HCT116 (cell line): ENCODE results near the gene TENT4A. TPM values are rescaled to one million over a fixed set of nuclear protein-coding genes. Genes with fewer than 3 reads are reported as not detected.

ENCODE experiments used
- ATAC-seq: fragments of 200-7000 bp; cut with Tn5 transposase; 2 replicates; pipeline ENCODE4 v1.9.1; 2020; ENCODE audit warnings: mild to moderate bottlenecking, moderate library complexity
- BruUV-seq: library from RNA; stranded (reverse); fragments of 400-500 nt; replicated peaks from 2 replicates; lab custom pipeline; 2021; lab: Mats Ljungman, UMichigan
- CTCF ChIA-PET: fragments of 300-600 bp; sonication (Branson Sonifier 250); formaldehyde crosslinking; loops from one replicate; lab custom pipeline; 2021; ENCODE audit warnings: antibody characterized with exemption; lab: Charles Lee
- POLR2A ChIA-PET: fragments of 300-600, 350-600 bp; sonication (Branson Sonifier 250); formaldehyde crosslinking; loops from one replicate; lab custom pipeline; 2021; ENCODE audit warnings: antibody characterized with exemption; lab: Charles Lee
- RAD21 ChIA-PET, 2 experiments: fragments of 300-600 bp; sonication (Branson Sonifier 250); formaldehyde crosslinking; loops; one replicate each; lab custom pipeline; 2023; ENCODE audit warnings: low total read pairs in 2 of 2; ENCODE audit not compliant: uncharacterized antibody in 2 of 2, unreplicated experiment in 2 of 2, low non-redundant PET in 1 of 2; lab: Charles Lee
- DNase-seq: peaks from one replicate; pipeline ENCODE4 v3.0.0-alpha.2; 2010; ENCODE audit warnings: low read depth, low spot score
- H2AFZ ChIP-seq: fragments of 200-600 bp; shearing (Covaris generic), sonication (generic); 2 replicates; pipeline ENCODE4 v1.6.1; 2017; ENCODE audit warnings: low read depth, mixed run types, mixed read lengths, antibody characterized with exemption, low read length; ENCODE audit not compliant: poor library complexity, severe bottlenecking
- H3K27ac ChIP-seq: 2 replicates; pipeline ENCODE4 v1.5.1; 2012; ENCODE audit warnings: low read depth, low read length
- H3K27me3 ChIP-seq: fragments of 200-600 bp; sonication (generic); 2 replicates; pipeline ENCODE4 v1.6.1; 2016; ENCODE audit warnings: mixed run types, low read length, mixed read lengths; ENCODE audit not compliant: insufficient read depth
- H3K36me3 ChIP-seq, 2 experiments: fragments of 200-500 bp in 1 of 2; fragments of 200-600 bp in 1 of 2; sonication (Bioruptor generic) in 1 of 2; sonication (generic) in 1 of 2; 2 replicates each; pipeline versions ENCODE4 v1.5.1 to v1.6.1; 2014 to 2016; ENCODE audit warnings: low read length in 2 of 2, inconsistent platforms in 1 of 2, mixed read lengths in 1 of 2, mixed run types in 1 of 2; ENCODE audit not compliant: insufficient read depth in 2 of 2, control insufficient read depth in 1 of 2
- H3K4me1 ChIP-seq, 2 experiments: fragments of 200-600 bp in 1 of 2; sonication (generic) in 1 of 2; 2 replicates each; pipeline versions ENCODE4 v1.5.1 to v1.6.1; 2012 to 2017; ENCODE audit warnings: low read length in 2 of 2, inconsistent platforms in 1 of 2, mild to moderate bottlenecking in 1 of 2, mixed read lengths in 1 of 2, mixed run types in 1 of 2, moderate library complexity in 1 of 2; ENCODE audit not compliant: insufficient read depth in 2 of 2, control insufficient read depth in 1 of 2
- H3K4me2 ChIP-seq: fragments of 200-600 bp; sonication (generic); 2 replicates; pipeline ENCODE4 v1.6.1; 2017; ENCODE audit warnings: mixed run types, low read length, mixed read lengths
- H3K4me3 ChIP-seq, 2 experiments: fragments of 200-600 bp in 1 of 2; sonication (generic) in 1 of 2; replicated peaks in 1 of 2; 2 replicates each; pipeline ENCODE4 v1.5.1; 2011 to 2016; ENCODE audit warnings: low read length in 2 of 2, control low read depth in 1 of 2, low read depth in 1 of 2, mild to moderate bottlenecking in 1 of 2, mixed read lengths in 1 of 2, mixed run types in 1 of 2
- H3K79me2 ChIP-seq: fragments of 200-600 bp; sonication (generic); 2 replicates; pipeline ENCODE4 v1.6.1; 2017; ENCODE audit warnings: mild to moderate bottlenecking, mixed run types, low read length, moderate library complexity, mixed read lengths; ENCODE audit not compliant: insufficient read depth
- H3K9ac ChIP-seq: fragments of 200-600 bp; sonication (generic); 2 replicates; pipeline ENCODE4 v1.6.1; 2016; ENCODE audit warnings: low read length, mixed read lengths
- H3K9me2 ChIP-seq: fragments of 200-600 bp; sonication (generic), shearing (Covaris generic); 2 replicates; pipeline ENCODE4 v1.6.1; 2017; ENCODE audit warnings: mixed run types, mild to moderate bottlenecking, moderate library complexity; ENCODE audit not compliant: insufficient read depth
- H3K9me3 ChIP-seq, 2 experiments: fragments of 200-500 bp in 1 of 2; fragments of 200-600 bp in 1 of 2; sonication (Bioruptor generic) in 1 of 2; sonication (generic) in 1 of 2; 2 replicates each; pipeline ENCODE4 v1.6.1; 2014 to 2017; ENCODE audit warnings: low read length in 2 of 2, mixed read lengths in 2 of 2, inconsistent platforms in 1 of 2, low read depth in 1 of 2, mild to moderate bottlenecking in 1 of 2, mixed run types in 1 of 2, moderate library complexity in 1 of 2; ENCODE audit not compliant: control insufficient read depth in 1 of 2, insufficient read depth in 1 of 2
- H4K20me1 ChIP-seq: fragments of 200-600 bp; sonication (generic), shearing (Covaris generic); 2 replicates; pipeline ENCODE4 v1.6.1; 2017; ENCODE audit warnings: mixed run types, mild to moderate bottlenecking, moderate library complexity; ENCODE audit not compliant: insufficient read depth
- ATF3 ChIP-seq: IDR thresholded peaks from 2 replicates; pipeline ENCODE4 v1.6.1; 2012
- CEBPB ChIP-seq: IDR thresholded peaks from 2 replicates; pipeline ENCODE4 v1.6.1; 2012; ENCODE audit warnings: low read depth
- CTCF ChIP-seq, 3 experiments: fragments of 200-600 bp in 1 of 3; sonication (generic) in 1 of 3; IDR thresholded peaks in 2 of 3; conservative IDR thresholded peaks in 1 of 3; 2 replicates each; pipeline ENCODE4 v1.5.1; 2012 to 2017; ENCODE audit warnings: low read depth in 2 of 3, low read length in 2 of 3, antibody characterized with exemption in 1 of 3, borderline replicate concordance in 1 of 3, control low read depth in 1 of 3, mild to moderate bottlenecking in 1 of 3, mixed read lengths in 1 of 3, mixed run types in 1 of 3, moderate library complexity in 1 of 3; ENCODE audit not compliant: insufficient read depth in 1 of 3
- EZH2phosphoT487 ChIP-seq: fragments of 200-600 bp; IDR thresholded peaks from 2 replicates; pipeline ENCODE4 v1.6.1; 2018; ENCODE audit warnings: antibody characterized with exemption, borderline replicate concordance
- FOSL1 ChIP-seq: IDR thresholded peaks from 2 replicates; pipeline ENCODE4 v1.6.1; 2012; ENCODE audit warnings: low read depth
- POLR2A ChIP-seq: IDR thresholded peaks from 2 replicates; pipeline ENCODE4 v1.7.0; 2011; ENCODE audit warnings: borderline replicate concordance; ENCODE audit not compliant: insufficient read depth, insufficient read length; ENCODE audit errors: extremely low read depth
- RAD21 ChIP-seq: IDR thresholded peaks from 2 replicates; pipeline ENCODE4 v1.6.1; 2012; ENCODE audit warnings: low read depth, mild to moderate bottlenecking
- SP1 ChIP-seq: IDR thresholded peaks from 2 replicates; pipeline ENCODE4 v1.6.1; 2012; ENCODE audit warnings: low read depth
- SRF ChIP-seq: IDR thresholded peaks from 2 replicates; pipeline ENCODE4 v1.6.1; 2012; ENCODE audit warnings: low read depth
- ZBTB33 ChIP-seq: IDR thresholded peaks from 2 replicates; pipeline ENCODE4 v1.6.1; 2011; ENCODE audit warnings: mild to moderate bottlenecking, low read length, moderate library complexity; ENCODE audit not compliant: insufficient replicate concordance; ENCODE audit errors: extremely low read depth
- ZFX ChIP-seq: fragments of 450-650 bp; IDR thresholded peaks from 2 replicates; pipeline ENCODE4 v1.6.1; 2017
- ZNF274 ChIP-seq: fragments of 200-500 bp; sonication (Bioruptor generic); IDR thresholded peaks from 2 replicates; pipeline ENCODE4 v1.6.1; 2014; ENCODE audit warnings: mild to moderate bottlenecking, low read depth, low read length, inconsistent platforms
- intact Hi-C: fragments of 100-400 bp; cut with micrococcal nuclease; formaldehyde crosslinking; loops from 2 replicates; pipeline ENCODE4 v1.10.0; 2022
- total RNA-seq: library from RNA; stranded (reverse); gene quantifications from one replicate; pipeline ENCODE4 v1.2.1, GENCODE V29; 2021; ENCODE audit not compliant: unreplicated experiment
- TF ChIP-seq, protein P1 (sequence below): IDR thresholded peaks from 2 replicates; pipeline ENCODE4 v1.6.1; 2012

The TENT4A gene
- total RNA-seq, 1 experiment from 2014 or later = 39.8 TPM

DNA sequence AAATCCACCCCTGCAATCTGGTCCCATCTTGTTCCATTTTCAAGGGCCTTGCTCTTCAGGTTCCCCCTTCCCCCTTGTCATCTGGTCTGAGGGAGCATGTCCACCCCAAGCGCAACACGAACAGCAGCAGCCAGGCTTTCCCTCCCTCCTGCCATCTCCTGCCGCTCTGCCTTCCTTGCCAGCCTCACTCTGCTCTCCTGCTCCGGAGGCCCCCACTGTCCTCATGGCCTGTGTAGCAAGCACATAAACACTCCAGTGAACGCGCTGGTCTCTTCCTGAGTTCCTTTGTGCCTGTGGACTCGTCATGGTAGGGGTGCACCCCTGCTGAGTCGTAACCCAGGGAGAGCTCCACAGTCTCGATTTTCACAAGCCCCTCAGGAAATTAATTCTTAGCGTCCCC is 29.9 kb downstream of the TENT4A start:
- no peak overlapping the region for H3K4me3 ChIP-seq
- intact Hi-C loops = loop anchor here (10.0 kb wide), 1 partner anchor 368 kb away; the partner anchor contains the start of gene MED10
- no peak overlapping the region for H2AFZ ChIP-seq
- H3K4me1 ChIP-seq = no peaks in the 10 kb centered on the region
- TF ChIP-seq CTCF (IDR thresholded peaks at IDR 0.05 in 2 of 3, conservative IDR thresholded peaks at IDR 0.05 in 1 of 3; ENCODE audit: borderline replicate concordance in 1 of 3, insufficient read depth in 1 of 3, low read depth in 2 of 3, low read length in 2 of 3) = no peak
- no peak for TF ChIP-seq ZFX
- TF ChIP-seq, all 23 proteins: peak for 0
- Histone ChIP-seq H4K20me1 (peaks cover 16% of the 10 kb centered on the region), H3K36me3 (peaks cover 54 to 67% of the 10 kb centered on the region in 2 experiments), H3K27ac (no peak overlapping the region), H3K9ac (no peak overlapping the region), H3K79me2 (peaks cover 82% of the 10 kb centered on the region), H3K4me2 (no peak overlapping the region), H3K9me3 (no peaks in the 10 kb centered on the region), H3K27me3 (no peaks in the 10 kb centered on the region), H3K9me2 (no peaks in the 10 kb centered on the region)
- CTCF ChIA-PET = no interaction called here
- RAD21 ChIA-PET = no interaction called here
- no peak for ATAC-seq
- no peak for DNase-seq
- POLR2A ChIA-PET = no interaction called here
- no TSS peak for BruUV-seq

DNA sequence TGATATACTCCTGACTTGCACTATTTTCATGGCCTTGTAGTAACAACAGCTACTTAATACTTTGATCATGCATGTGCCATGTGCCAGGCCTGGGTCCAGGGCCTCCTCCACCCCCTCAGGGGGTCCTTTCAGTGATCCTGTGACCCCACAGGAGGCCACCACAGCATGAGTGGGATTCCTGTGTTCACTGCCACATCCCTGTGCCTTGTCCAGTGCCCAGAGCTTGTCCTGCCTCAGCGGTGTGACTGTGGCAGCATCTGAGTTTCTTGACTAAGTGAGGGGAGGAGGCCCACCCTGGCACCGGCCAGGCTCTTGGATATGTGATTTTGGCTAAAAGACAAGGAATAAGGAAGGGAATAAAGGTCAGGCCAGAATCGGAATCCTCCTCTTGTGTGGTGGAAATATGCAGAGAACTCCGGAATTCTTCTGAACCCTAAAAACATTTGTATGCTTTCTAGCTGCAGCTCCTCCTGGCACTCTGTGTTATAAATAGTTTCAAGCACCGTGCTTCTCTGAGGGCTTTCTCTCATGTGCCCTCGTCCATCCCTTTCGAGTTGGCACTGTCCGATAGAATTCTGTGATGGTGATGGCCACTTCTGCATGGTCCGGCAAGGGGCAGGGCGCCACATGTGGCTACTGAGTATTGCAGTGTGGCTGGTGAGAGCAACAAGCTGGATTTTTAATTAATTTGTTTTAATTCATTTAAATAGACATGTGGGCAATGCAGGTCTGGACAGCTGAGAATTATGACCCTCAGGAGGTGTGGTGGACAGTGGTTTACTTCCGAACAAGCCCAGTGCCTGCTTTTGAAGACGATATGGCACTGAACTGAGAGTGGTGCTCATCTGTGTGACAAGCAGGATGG is 31.8 kb downstream of the TENT4A start:
- intact Hi-C loops = loop anchor here (1.0 to 10.0 kb wide), 3 partner anchors 112 to 1253 kb away; partner anchors contain the start of genes MED10, NSUN2 and SRD5A1
- H2AFZ ChIP-seq = no peak overlapping the region
- peaks cover 81% of the 10 kb centered on the region for H3K79me2 ChIP-seq
- H3K27me3 ChIP-seq = no peaks in the 10 kb centered on the region
- ChIA-PET POLR2A (no interaction called here), CTCF (interaction anchor here (0.5 to 1.4 kb wide), 6 partner anchors 10 to 1248 kb away, joined by 3 to 4 read pairs (median 3); no protein-coding TSS in a partner anchor), RAD21 (no interaction called here)
- peak; percentile 49; the same call in 1 of the 2 replicates for ATAC-seq
- H3K27ac ChIP-seq = no peak overlapping the region
- no peak overlapping the region for H3K4me2 ChIP-seq
- no peak overlapping the region for H3K4me3 ChIP-seq
- BruUV-seq = no TSS peak
- H3K9me3 ChIP-seq = no peaks in the 10 kb centered on the region
- peaks cover 52 to 67% of the 10 kb centered on the region in 2 experiments for H3K36me3 ChIP-seq
- H3K4me1 ChIP-seq = no peaks in the 10 kb centered on the region
- H3K9me2 ChIP-seq = no peaks in the 10 kb centered on the region
- peaks cover 15% of the 10 kb centered on the region for H4K20me1 ChIP-seq
- H3K9ac ChIP-seq = no peak overlapping the region
- no peak for DNase-seq
- TF ChIP-seq EZH2phosphoT487 (no peak), ZNF274 (no peak), RAD21 (no peak), SP1 (no peak), ZBTB33 (no peak), SRF (no peak), CEBPB (no peak), ATF3 (no peak), FOSL1 (no peak), POLR2A (no peak)
- TF ChIP-seq, protein P1, sequence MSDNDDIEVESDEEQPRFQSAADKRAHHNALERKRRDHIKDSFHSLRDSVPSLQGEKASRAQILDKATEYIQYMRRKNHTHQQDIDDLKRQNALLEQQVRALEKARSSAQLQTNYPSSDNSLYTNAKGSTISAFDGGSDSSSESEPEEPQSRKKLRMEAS = no peak
